Common myeloid progenitor, CD34-positive (primary cell): ENCODE data around the gene ANKRD40CL. TPM values are rescaled to one million over a fixed set of nuclear protein-coding genes. Genes with fewer than 3 reads are reported as not detected.

Source experiments
- CTCF ChIA-PET: fragments of 350-600 bp; sonication (Branson Sonifier 250); formaldehyde crosslinking; loops from one replicate; lab custom pipeline; 2021; ENCODE audit warnings: antibody characterized with exemption; lab: Charles Lee
- POLR2A ChIA-PET: fragments of 350-600 bp; sonication (Branson Sonifier 250); formaldehyde crosslinking; loops from one replicate; lab custom pipeline; 2021; ENCODE audit warnings: antibody characterized with exemption; lab: Charles Lee
- DNase-seq, 3 donors: peaks; one replicate each; pipeline versions ENCODE4 v3.0.0 to v3.0.0-alpha.2; 2013
- H3K27ac ChIP-seq, 2 experiments: 1 replicate in 1 of 2; 2 replicates in 1 of 2; pipeline ENCODE4 v1.7.0; 2013; ENCODE audit warnings: inconsistent platforms in 2 of 2, low read length in 2 of 2, mild to moderate bottlenecking in 2 of 2, low read depth in 1 of 2, moderate library complexity in 1 of 2; ENCODE audit not compliant: severe bottlenecking in 2 of 2, insufficient read depth in 1 of 2, poor library complexity in 1 of 2
- H3K27me3 ChIP-seq, 5 experiments: replicated peaks in 2 of 5; 1 replicate in 3 of 5; 2 replicates in 2 of 5; pipeline versions ENCODE4 v1.6.1 to v1.7.0; 2013; ENCODE audit warnings: low read length in 4 of 5, mild to moderate bottlenecking in 2 of 5, moderate library complexity in 2 of 5, inconsistent platforms in 1 of 5; ENCODE audit not compliant: insufficient read depth in 5 of 5, control insufficient read depth in 4 of 5
- H3K36me3 ChIP-seq, 4 experiments: 1 replicate in 2 of 4; 2 replicates in 2 of 4; pipeline versions ENCODE4 v1.6.1 to v1.7.0; 2013; ENCODE audit warnings: low read length in 3 of 4, control low read depth in 1 of 4, mild to moderate bottlenecking in 1 of 4; ENCODE audit not compliant: control insufficient read depth in 4 of 4, insufficient read depth in 4 of 4
- H3K4me1 ChIP-seq, 4 experiments: 1 replicate in 3 of 4; 2 replicates in 1 of 4; pipeline versions ENCODE4 v1.6.1 to v1.7.1; 2013; ENCODE audit warnings: low read length in 3 of 4, mild to moderate bottlenecking in 3 of 4, control low read depth in 1 of 4, inconsistent platforms in 1 of 4, moderate library complexity in 1 of 4; ENCODE audit not compliant: control insufficient read depth in 4 of 4, insufficient read depth in 4 of 4; ENCODE audit errors: control extremely low read depth in 1 of 4
- H3K4me3 ChIP-seq, 7 experiments: 1 replicate in 4 of 7; 2 replicates in 3 of 7; pipeline versions ENCODE4 v1.5.1 to v1.7.0; 2013; ENCODE audit warnings: mild to moderate bottlenecking in 7 of 7, low read length in 6 of 7, moderate library complexity in 6 of 7, inconsistent platforms in 2 of 7, low read depth in 2 of 7, control low read depth in 1 of 7; ENCODE audit not compliant: insufficient read depth in 4 of 7, control insufficient read depth in 1 of 7; ENCODE audit errors: extremely low read depth in 1 of 7
- H3K9me3 ChIP-seq, 5 experiments: 1 replicate in 4 of 5; 2 replicates in 1 of 5; pipeline versions ENCODE4 v1.6.1 to v1.7.1; 2013; ENCODE audit warnings: low read length in 4 of 5, mild to moderate bottlenecking in 2 of 5, inconsistent platforms in 1 of 5, low read depth in 1 of 5, moderate library complexity in 1 of 5; ENCODE audit not compliant: control insufficient read depth in 4 of 5, insufficient read depth in 2 of 5; ENCODE audit errors: control extremely low read depth in 1 of 5
- WGBS: methylation state at CpG from one replicate; pipeline ENCODE4 v1.1.5; 2013; ENCODE audit not compliant: insufficient coverage; 5-methylcytosine and 5-hydroxymethylcytosine counted together
- polyA plus RNA-seq: library from polyadenylated mRNA; unstranded; fragments of 120-200 nt; gene quantifications from one replicate; pipeline ENCODE4 v1.2.1, GENCODE V29; 2013

Gene ANKRD40CL
- not detected for polyA plus RNA-seq

- CTCF ChIA-PET: interaction anchor here (1.0 to 2.0 kb wide), 2 partner anchors 11 to 16 kb away, joined by 3 to 9 read pairs; no protein-coding TSS in a partner anchor
These were observed at the start of gene ANKRD40CL for GRCh38 chr17:50767446-50767845. ANKRD40CL (minus strand) TSS chr17:50767518; CDS start chr17:50766913, 605 bp downstream.

GRCh38 chr17:50816271-50816670 lies 49.0 kb upstream of the ANKRD40CL start:
- no peaks in the 10 kb centered on the region for H3K27me3 ChIP-seq

More at GRCh38 chr17:50767446-50767845, at the start of gene ANKRD40CL:
- DNase-seq: no peak
- POLR2A ChIA-PET: no interaction called here
- no peak within 1 kb of the TSS for H3K4me3 ChIP-seq
- no peaks in the 10 kb centered on the region for H3K27me3 ChIP-seq
- no peaks in the 10 kb centered on the region for H3K9me3 ChIP-seq
- no peaks in the 10 kb centered on the region for H3K36me3 ChIP-seq
- 100% methylated on average over 8 of the region's 9 CpGs for whole genome bisulfite sequencing
- peaks cover 13 to 31% (median 27%) of the 10 kb centered on the region in 4 experiments for H3K4me1 ChIP-seq
- no peak within 1 kb of the TSS for H3K27ac ChIP-seq

GRCh38 chr17:50815400-50815799 lies 48.1 kb upstream of the ANKRD40CL start:
- WGBS: 0% methylated on average over 3 of the region's 3 CpGs
- H3K36me3 ChIP-seq: no peaks in the 10 kb centered on the region
- POLR2A ChIA-PET: no interaction called here

More at GRCh38 chr17:50816271-50816670, 49.0 kb upstream of the ANKRD40CL start:
- ChIA-PET POLR2A (no interaction called here), CTCF (interaction anchor here (0.7 to 5.5 kb wide), 10 partner anchors 11 to 395 kb away, joined by 3 to 39 read pairs (median 5); no protein-coding TSS in a partner anchor)
- no peak overlapping the region for H3K27ac ChIP-seq
- H3K4me3 ChIP-seq: no peak overlapping the region
- no peaks in the 10 kb centered on the region for H3K9me3 ChIP-seq
- WGBS: no CpG with 5 or more reads among the region's 5 CpGs
- no peak for DNase-seq
- H3K36me3 ChIP-seq: no peaks in the 10 kb centered on the region
- H3K4me1 ChIP-seq: peaks cover 0 to 11% (median 6%) of the 10 kb centered on the region in 4 experiments

GRCh38 chr17:50813583-50813982 lies 46.3 kb upstream of the ANKRD40CL start:
- no peak overlapping the region for H3K27ac ChIP-seq
- ChIA-PET POLR2A (no interaction called here), CTCF (interaction anchor here (2.3 kb wide), 1 partner anchor 10 kb away, joined by 5 read pairs; no protein-coding TSS in a partner anchor)
- peaks cover 0 to 7% (median 4%) of the 10 kb centered on the region in 4 experiments for H3K4me1 ChIP-seq
- H3K4me3 ChIP-seq: no peak overlapping the region
- no peak for DNase-seq
- H3K9me3 ChIP-seq: no peaks in the 10 kb centered on the region
- no peaks in the 10 kb centered on the region for H3K36me3 ChIP-seq
- H3K27me3 ChIP-seq: no peaks in the 10 kb centered on the region

More at GRCh38 chr17:50815400-50815799, 48.1 kb upstream of the ANKRD40CL start:
- no peaks in the 10 kb centered on the region for H3K27me3 ChIP-seq
- peaks cover 0 to 11% (median 6%) of the 10 kb centered on the region in 4 experiments for H3K4me1 ChIP-seq
- no peak overlapping the region for H3K4me3 ChIP-seq
- H3K9me3 ChIP-seq: no peaks in the 10 kb centered on the region
- no peak overlapping the region for H3K27ac ChIP-seq
- CTCF ChIA-PET: interaction anchor here (0.7 to 5.5 kb wide), 8 partner anchors 12 to 140 kb away, joined by 3 to 39 read pairs (median 4); no protein-coding TSS in a partner anchor
- peak in 2 of 3 donors; percentile 37 to 50 for DNase-seq

GRCh38 chr17:50808888-50809287 lies 41.6 kb upstream of the ANKRD40CL start:
- Histone ChIP-seq H3K4me1 (no peaks in the 10 kb centered on the region), H3K27me3 (no peaks in the 10 kb centered on the region), H3K27ac (no peak overlapping the region), H3K4me3 (no peak overlapping the region), H3K9me3 (no peaks in the 10 kb centered on the region), H3K36me3 (no peaks in the 10 kb centered on the region)
- ChIA-PET POLR2A (interaction anchor here (0.6 kb wide), 1 partner anchor 155 kb away, joined by 3 read pairs; no protein-coding TSS in a partner anchor), CTCF (interaction anchor here (0.9 to 1.2 kb wide), 3 partner anchors 8 to 26 kb away, joined by 3 read pairs; no protein-coding TSS in a partner anchor)
- no peak for DNase-seq
- WGBS: 100% methylated on average over 3 of the region's 3 CpGs

- Histone ChIP-seq H3K4me3 (no peak overlapping the region), H3K36me3 (no peaks in the 10 kb centered on the region), H3K27me3 (no peaks in the 10 kb centered on the region), H3K4me1 (no peaks in the 10 kb centered on the region), H3K9me3 (no peaks in the 10 kb centered on the region), H3K27ac (no peak overlapping the region)
- no peak for DNase-seq
- 100% methylated on average over 6 of the region's 7 CpGs for WGBS
- ChIA-PET CTCF (interaction anchor here (0.9 to 1.2 kb wide), 3 partner anchors 7 to 26 kb away, joined by 3 read pairs; no protein-coding TSS in a partner anchor), POLR2A (no interaction called here)
These were observed 41.1 kb upstream of the ANKRD40CL start for GRCh38 chr17:50808413-50808812.

- 94% methylated on average over 2 of the region's 5 CpGs for WGBS
- CTCF ChIA-PET: interaction anchor here (0.6 to 1.3 kb wide), 3 partner anchors 23 to 214 kb away, joined by 3 read pairs; no protein-coding TSS in a partner anchor
- DNase-seq: no peak
- POLR2A ChIA-PET: no interaction called here
- H3K27ac ChIP-seq: no peak overlapping the region
- no peaks in the 10 kb centered on the region for H3K9me3 ChIP-seq
- no peak overlapping the region for H3K4me3 ChIP-seq
- H3K36me3 ChIP-seq: no peaks in the 10 kb centered on the region
- H3K27me3 ChIP-seq: no peaks in the 10 kb centered on the region
- H3K4me1 ChIP-seq: no peaks in the 10 kb centered on the region
These were observed 40.4 kb upstream of the ANKRD40CL start for GRCh38 chr17:50807675-50808074.
